ENCODE measurements around the gene ZNF831. TPM values are rescaled to one million over a fixed set of nuclear protein-coding genes. Genes with fewer than 3 reads are reported as not detected.

The ZNF831 gene
- polyA plus RNA-seq, 4 donors, result under 0.01 to 0.40 (median 0.27) TPM

- no peak overlapping the region for H3K4me3 ChIP-seq (ENCODE audit: low read depth in 1 of 3, low read length in 3 of 3)
- FAIRE-seq (no peak), DNase-seq (peak in 1 of 2 donors; percentile 31)
- peaks cover 0 to 2% (median 0%) of the 10 kb centered on the region in 3 donors for H3K36me3 ChIP-seq (ENCODE audit: control insufficient read depth in 3 of 3, insufficient read depth in 2 of 3, low read depth in 1 of 3, low read length in 3 of 3)
- H3K9me3 ChIP-seq (ENCODE audit: control insufficient read depth in 2 of 2, insufficient read depth in 1 of 2, low read depth in 1 of 2, low read length in 1 of 2), result no peaks in the 10 kb centered on the region
- peaks cover 15 to 22% (median 16%) of the 10 kb centered on the region in 3 donors for H3K4me1 ChIP-seq (ENCODE audit: control insufficient read depth in 3 of 3, insufficient read depth in 2 of 3, low read depth in 1 of 3, low read length in 2 of 3)
- 72 to 87% (median 77%) methylated on average over 3 of the region's 3 CpGs for WGBS, 3 donors
- peaks cover 0 to 5% (median 0%) of the 10 kb centered on the region in 3 donors for H3K27me3 ChIP-seq (ENCODE audit: control insufficient read depth in 3 of 3, insufficient read depth in 3 of 3, low read length in 3 of 3)
- H3K27ac ChIP-seq (ENCODE audit: low read depth in 1 of 3, low read length in 2 of 3), result peak overlapping the region in 1 of 3 donors; percentile 1
Measured at GRCh38 chr20:59307270-59307669, 143.6 kb downstream of the ZNF831 start.

Other genes with a start within 250 kb of the ZNF831 start
- gene NELFCD, start 182.6 kb upstream of the ZNF831 start, polyA plus RNA-seq, result 10 to 100 TPM; 29.5 to 74.2 (median 44.8) TPM
- gene CTSZ, start 156.6 kb upstream of the ZNF831 start, polyA plus RNA-seq, result 100 to 1,000 TPM in 3 of 4 donors, 10 to 100 TPM in 1; 82.7 to 277 (median 183) TPM
- under 1 TPM in 2 of 4 donors, not detected in 2; 0.01 to 0.30 TPM for gene TUBB1, start 144.4 kb upstream of the ZNF831 start, polyA plus RNA-seq
- 10 to 100 TPM; 49.6 to 87.5 (median 69.8) TPM for gene ATP5F1E, start 131.5 kb upstream of the ZNF831 start, polyA plus RNA-seq
- gene PRELID3B, start 121.0 kb upstream of the ZNF831 start, polyA plus RNA-seq, result 100 to 1,000 TPM in 2 of 4 donors, 10 to 100 TPM in 2; 66.0 to 120 (median 94.3) TPM
- gene EDN3, start 136.8 kb downstream of the ZNF831 start, polyA plus RNA-seq, result 10 to 100 TPM; 10.8 to 58.4 (median 33.1) TPM

All from small intestine (tissue), 7 donors.